GM23338 (cell line): ENCODE measurements around the gene PSD. TPM values are rescaled to one million over a fixed set of nuclear protein-coding genes. Genes with fewer than 3 reads are reported as not detected.

Experiments
- CTCF ChIP-seq, 2 experiments: fragments of 200-600 bp in 1 of 2; sonication (generic) in 1 of 2; conservative IDR thresholded peaks; 2 replicates each; pipeline versions ENCODE4 v1.5.1 to v1.6.1; 2016 to 2017; ENCODE audit warnings: antibody characterized with exemption in 2 of 2, low read depth in 2 of 2, mild to moderate bottlenecking in 2 of 2, moderate library complexity in 1 of 2
- POLR2AphosphoS5 ChIP-seq: IDR thresholded peaks from 2 replicates; pipeline ENCODE4 v1.6.1; 2016; ENCODE audit warnings: antibody characterized with exemption, low read depth
- ZNF114 ChIP-seq: fragments of 250-450 bp; sonication (Bioruptor Pico); IDR thresholded peaks from 2 replicates; pipeline ENCODE4 v1.5.0; 2020; ENCODE audit warnings: mild to moderate bottlenecking, moderate library complexity
- ZNF462 ChIP-seq: fragments of 250-450 bp; sonication (Bioruptor Pico); IDR thresholded peaks from 2 replicates; pipeline ENCODE4 v1.5.0; 2020; ENCODE audit warnings: mild to moderate bottlenecking, moderate library complexity
- polyA plus RNA-seq: library from polyadenylated mRNA; unstranded; fragments of >200 nt; fragmentation: Nextera tagmentation; extraction: Ambion mirVana; gene quantifications from 2 replicates; pipeline ENCODE4 v1.2.1, GENCODE V29; 2016
- total RNA-seq: library from RNA; depleted of rRNA; stranded (reverse); fragments of >200 nt; shearing (Covaris generic); gene quantifications from 2 replicates; pipeline ENCODE4 v1.2.3, GENCODE V29; 2014
- TF ChIP-seq, protein P1 (sequence below): IDR thresholded peaks from one replicate; pipeline ENCODE4 v1.6.1; 2018; ENCODE audit warnings: antibody characterized with exemption; ENCODE audit not compliant: unreplicated experiment
- TF ChIP-seq, protein P2 (sequence below): IDR thresholded peaks from 2 replicates; pipeline ENCODE4 v1.6.1; 2016; ENCODE audit warnings: antibody characterized with exemption

The PSD gene
- total and polyA plus RNA-seq, 2 experiments from 2014 or later = 1.9 to 6.8 TPM

DNA sequence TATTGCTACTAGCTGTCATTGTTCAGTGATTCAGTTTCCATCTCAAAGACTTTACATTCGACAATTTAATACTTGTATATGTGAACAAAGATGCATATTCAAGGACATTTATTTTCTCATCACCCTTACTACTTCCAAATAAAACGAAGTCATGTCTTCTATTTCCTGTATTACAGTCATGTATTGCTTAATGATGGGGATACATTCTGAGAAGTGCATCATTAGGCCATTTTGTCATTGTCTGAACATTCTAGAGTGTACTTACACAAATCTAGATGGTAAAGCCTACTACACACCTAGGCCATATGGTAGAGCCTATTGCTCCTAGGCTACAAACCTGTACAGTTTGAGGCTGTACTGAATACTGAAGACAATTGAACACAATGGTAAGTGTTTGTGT, 26.3 kb upstream of the PSD start (continued):
- no peak for TF ChIP-seq ZNF462 (CRISPR knock-in tag)
- TF ChIP-seq CTCF (conservative IDR thresholded peaks at IDR 0.05; ENCODE audit: low read depth in 2 of 2) = no peak
- TF ChIP-seq POLR2AphosphoS5 = no peak
- TF ChIP-seq ZNF114 (CRISPR knock-in tag) = no peak
- TF ChIP-seq, protein P1, sequence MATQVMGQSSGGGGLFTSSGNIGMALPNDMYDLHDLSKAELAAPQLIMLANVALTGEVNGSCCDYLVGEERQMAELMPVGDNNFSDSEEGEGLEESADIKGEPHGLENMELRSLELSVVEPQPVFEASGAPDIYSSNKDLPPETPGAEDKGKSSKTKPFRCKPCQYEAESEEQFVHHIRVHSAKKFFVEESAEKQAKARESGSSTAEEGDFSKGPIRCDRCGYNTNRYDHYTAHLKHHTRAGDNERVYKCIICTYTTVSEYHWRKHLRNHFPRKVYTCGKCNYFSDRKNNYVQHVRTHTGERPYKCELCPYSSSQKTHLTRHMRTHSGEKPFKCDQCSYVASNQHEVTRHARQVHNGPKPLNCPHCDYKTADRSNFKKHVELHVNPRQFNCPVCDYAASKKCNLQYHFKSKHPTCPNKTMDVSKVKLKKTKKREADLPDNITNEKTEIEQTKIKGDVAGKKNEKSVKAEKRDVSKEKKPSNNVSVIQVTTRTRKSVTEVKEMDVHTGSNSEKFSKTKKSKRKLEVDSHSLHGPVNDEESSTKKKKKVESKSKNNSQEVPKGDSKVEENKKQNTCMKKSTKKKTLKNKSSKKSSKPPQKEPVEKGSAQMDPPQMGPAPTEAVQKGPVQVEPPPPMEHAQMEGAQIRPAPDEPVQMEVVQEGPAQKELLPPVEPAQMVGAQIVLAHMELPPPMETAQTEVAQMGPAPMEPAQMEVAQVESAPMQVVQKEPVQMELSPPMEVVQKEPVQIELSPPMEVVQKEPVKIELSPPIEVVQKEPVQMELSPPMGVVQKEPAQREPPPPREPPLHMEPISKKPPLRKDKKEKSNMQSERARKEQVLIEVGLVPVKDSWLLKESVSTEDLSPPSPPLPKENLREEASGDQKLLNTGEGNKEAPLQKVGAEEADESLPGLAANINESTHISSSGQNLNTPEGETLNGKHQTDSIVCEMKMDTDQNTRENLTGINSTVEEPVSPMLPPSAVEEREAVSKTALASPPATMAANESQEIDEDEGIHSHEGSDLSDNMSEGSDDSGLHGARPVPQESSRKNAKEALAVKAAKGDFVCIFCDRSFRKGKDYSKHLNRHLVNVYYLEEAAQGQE = no peak
- TF ChIP-seq, protein P2, sequence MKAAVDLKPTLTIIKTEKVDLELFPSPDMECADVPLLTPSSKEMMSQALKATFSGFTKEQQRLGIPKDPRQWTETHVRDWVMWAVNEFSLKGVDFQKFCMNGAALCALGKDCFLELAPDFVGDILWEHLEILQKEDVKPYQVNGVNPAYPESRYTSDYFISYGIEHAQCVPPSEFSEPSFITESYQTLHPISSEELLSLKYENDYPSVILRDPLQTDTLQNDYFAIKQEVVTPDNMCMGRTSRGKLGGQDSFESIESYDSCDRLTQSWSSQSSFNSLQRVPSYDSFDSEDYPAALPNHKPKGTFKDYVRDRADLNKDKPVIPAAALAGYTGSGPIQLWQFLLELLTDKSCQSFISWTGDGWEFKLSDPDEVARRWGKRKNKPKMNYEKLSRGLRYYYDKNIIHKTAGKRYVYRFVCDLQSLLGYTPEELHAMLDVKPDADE = no peak
